GM21619 (cell line): ENCODE data around the gene CERS3.
"Not testable (repeated sequence)": the region's sequence is repeated elsewhere in the genome, so short reads cannot be mapped to it uniquely, and the experiment has no call there.

Source experiments
- ATAC-seq: cut with Tn5 transposase; IDR thresholded peaks from one replicate; pipeline ENCODE4 v1.9.1; 2021; ENCODE audit not compliant: unreplicated experiment

CERS3 gene

GRCh38 chr15:100468285-100468684 is 60.5 kb downstream of the CERS3 start:
- ATAC-seq, result no peak

GRCh38 chr15:100466073-100466472 is 62.7 kb downstream of the CERS3 start:
- ATAC-seq, result no peak

DNA sequence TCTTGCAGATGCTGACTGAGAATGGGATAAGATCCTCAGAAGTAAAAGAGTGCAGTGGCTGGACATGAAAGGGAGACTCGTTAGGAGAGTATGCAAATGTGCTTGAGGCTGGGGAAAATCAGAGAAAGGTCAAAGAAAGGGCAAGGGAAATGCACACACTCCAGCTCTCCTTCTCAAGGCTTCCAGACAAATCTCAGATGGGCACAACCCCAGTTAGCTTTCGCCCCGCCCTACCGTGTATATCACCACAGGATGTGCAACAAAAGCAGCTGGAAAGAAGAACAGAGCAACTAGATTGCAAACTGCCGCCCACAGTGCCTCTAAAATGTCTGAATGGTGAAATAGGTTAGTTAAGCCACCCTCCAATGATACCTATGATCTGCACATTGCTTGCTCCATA is 63.9 kb downstream of the CERS3 start:
- no peak for ATAC-seq

- ATAC-seq, result no peak
Measured at GRCh38 chr15:100464256-100464655, 64.5 kb downstream of the CERS3 start.

GRCh38 chr15:100463515-100463914 is 65.2 kb downstream of the CERS3 start:
- ATAC-seq, result no peak

DNA sequence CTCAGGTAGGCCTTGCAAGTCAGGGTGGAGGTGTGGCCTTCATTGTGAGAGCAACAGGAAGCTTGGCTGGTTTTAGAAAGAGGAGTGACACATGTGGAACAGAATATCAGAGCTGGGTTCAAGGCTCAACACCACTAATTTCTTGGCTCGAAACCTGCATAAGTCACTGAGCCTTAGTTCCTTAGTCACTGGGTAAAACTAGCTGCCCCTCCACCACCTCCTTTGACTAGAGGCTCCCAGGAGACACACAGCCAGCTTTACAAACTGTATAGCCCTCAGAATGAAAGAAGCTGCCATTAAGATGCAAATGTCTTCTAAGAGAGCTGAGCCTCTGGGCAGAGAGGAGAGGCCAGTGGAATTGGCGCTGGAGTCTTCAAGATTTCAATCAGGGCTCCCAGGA is 67.7 kb downstream of the CERS3 start:
- peak; percentile 84 for ATAC-seq

- no peak for ATAC-seq
Measured at GRCh38 chr15:100457201-100457600, 71.5 kb downstream of the CERS3 start.

DNA sequence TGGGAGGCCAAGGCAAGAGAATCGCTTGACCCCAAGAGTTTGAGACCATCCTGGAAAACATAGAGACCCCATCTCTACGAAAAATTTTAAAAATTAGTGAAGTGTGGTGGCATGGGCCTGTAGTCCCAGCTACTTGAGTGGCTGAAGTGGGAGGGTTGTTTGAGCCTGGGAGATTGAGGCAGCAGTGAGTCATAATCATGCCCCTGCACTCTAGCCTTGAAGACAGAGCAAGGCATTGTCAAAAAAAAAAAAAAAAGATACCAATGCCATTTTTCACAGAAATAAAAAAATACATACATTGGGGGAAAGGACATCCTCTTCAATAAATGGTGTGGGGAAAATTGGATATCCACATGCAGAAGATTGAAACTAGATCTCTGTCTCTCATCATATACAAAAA is 74.6 kb downstream of the CERS3 start:
- ATAC-seq, result no peak

GRCh38 chr15:100448481-100448880 is 80.3 kb downstream of the CERS3 start:
- no peak for ATAC-seq

DNA sequence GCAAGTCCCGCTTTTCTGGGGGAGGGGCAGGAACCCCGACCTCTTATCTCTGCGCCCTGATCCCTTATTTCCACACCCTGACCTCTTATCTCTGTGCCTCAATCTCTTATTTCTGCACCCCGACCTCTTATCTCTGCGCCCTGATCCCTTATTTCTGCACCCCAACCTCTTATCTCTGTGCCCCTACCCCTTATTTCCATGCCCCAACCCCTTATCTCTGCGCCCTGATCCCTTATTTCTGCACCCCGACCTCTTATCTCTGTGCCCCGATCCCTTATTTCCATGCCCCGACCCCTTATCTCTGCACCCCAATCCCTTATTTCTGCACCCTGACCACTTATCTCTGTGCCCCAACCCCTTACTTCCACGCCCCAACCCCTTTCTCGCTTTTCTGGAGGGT is 87.7 kb downstream of the CERS3 start:
- ATAC-seq, result not testable (repeated sequence)

- ATAC-seq, result no peak
Measured at GRCh38 chr15:100439514-100439913, 89.2 kb downstream of the CERS3 start.

GRCh38 chr15:100438570-100438969 is 90.2 kb downstream of the CERS3 start:
- ATAC-seq, result no peak

DNA sequence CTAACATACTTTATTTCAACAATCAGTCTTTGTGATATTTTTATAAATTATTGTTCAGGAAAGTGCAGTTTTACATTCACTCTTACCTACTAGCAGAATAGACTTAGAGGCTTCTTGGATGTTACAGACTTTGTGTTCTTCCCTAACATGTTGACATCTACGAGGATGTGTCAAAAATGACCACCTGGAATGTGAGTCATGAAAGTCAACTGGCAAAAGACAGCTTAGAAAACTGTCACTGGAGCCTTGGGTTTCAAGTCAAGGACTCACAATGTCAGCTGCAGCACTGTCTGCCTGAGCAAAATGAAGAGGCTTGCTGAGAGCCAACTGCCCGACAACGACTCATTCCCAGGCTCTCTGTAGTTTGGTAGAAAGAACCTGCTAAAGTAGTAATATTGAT is 91.5 kb downstream of the CERS3 start:
- ATAC-seq, result no peak

GRCh38 chr15:100434561-100434960 is 94.2 kb downstream of the CERS3 start:
- no peak for ATAC-seq

DNA sequence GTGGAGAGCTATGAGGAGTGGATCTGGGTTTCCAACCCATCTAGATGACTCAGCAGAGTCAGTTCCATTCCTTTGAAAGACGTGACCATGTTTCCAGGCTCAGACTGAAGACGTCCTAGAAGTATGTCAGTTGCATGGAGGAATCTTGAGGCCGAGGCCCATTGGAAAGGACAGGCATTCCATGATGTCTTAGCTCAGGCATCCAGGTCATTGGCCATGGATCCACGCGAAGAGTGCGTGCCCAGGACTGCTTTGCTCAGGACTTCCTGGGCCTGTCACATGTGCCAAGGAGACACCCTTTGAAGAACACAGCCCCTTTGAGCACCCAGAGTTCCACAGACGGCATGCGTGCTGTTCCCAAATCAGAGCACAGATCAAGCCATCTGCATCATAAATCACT is 94.7 kb downstream of the CERS3 start:
- ATAC-seq, result no peak

- ATAC-seq, result no peak
Measured at GRCh38 chr15:100433304-100433703, 95.4 kb downstream of the CERS3 start.

DNA sequence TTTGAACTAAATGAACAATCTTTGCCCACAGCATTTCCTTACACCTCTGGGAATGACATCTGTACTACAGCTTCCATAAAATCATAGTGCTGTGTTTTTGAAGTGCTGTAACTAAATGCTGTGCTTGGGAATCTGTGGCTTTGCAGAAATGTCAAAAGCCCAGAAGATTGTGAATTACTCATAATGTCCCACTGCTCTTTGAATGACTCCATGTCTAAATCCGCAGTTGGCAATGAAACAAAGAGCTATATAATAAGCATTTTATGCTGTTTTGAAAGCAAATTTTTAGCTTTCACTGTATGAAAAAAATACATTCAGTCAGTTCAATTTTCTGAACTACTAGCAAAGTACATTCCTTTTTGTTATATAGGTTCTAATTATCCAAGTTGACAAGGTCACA is 98.3 kb downstream of the CERS3 start:
- no peak for ATAC-seq

DNA sequence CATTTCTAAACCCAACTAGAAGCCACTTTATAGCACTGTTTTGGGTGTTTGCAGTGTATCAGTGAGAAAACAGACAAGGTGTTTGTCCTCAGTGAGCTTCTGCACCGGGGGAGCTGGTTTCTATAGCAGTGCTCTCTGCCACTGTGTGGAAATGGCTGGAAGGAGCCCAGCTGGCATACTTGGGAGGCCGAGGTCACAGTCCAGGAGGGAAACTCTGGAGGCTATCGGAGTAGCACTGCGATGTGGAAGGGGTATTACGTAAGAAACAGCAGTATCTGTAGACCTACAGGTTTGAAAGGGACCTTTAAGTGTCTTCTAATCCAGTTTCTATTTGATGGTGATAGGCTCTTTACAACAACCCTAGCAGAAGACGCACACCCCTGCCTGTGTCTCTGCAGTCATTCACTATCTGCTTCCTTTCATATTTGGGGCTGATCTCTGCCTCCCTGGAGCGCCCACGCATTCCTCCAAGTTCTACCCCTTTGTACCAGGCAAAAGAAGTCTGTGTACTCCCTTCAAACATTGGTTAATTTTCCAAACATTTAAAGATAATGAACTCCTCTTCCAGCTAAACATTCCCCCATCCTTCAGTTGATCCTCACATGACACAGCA is 99.5 kb downstream of the CERS3 start:
- ATAC-seq, result no peak

DNA sequence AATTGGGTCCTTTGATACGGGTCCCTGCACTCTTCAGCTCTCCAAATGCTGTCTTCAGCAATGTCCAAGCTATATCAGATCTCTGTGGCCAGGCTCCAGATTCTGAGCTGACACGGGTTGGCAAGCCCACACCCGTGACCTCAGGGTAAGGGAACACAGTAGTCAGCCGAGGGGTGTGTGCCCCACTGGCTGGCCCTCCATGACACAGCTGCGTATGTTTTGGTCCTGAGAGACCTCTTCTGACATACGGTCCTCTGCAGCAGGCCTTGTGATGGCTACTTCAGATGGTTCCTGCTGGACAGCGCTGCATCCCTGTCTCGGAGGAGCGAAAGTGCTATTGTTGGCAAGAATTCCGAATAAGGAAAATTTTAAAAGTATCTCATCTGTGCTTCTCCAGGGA is 101.8 kb downstream of the CERS3 start:
- no peak for ATAC-seq

DNA sequence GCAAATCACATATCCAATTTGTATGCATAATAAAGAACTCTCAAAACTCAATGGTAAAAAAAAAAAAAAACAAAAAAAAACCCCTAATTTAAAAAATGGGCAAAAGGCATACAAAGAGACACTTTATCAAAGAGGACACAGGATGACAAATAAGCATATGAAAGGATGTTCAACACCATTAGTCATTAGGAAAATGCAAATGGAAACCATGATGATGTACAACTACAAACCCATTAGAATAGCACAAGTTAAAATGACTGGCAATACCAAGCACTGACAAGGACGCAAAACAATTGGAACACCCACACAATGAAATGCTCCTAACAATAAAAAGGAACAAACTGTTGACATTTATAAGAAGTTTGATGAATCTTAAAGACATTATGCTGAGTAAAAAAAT is 123.6 kb downstream of the CERS3 start:
- no peak for ATAC-seq

DNA sequence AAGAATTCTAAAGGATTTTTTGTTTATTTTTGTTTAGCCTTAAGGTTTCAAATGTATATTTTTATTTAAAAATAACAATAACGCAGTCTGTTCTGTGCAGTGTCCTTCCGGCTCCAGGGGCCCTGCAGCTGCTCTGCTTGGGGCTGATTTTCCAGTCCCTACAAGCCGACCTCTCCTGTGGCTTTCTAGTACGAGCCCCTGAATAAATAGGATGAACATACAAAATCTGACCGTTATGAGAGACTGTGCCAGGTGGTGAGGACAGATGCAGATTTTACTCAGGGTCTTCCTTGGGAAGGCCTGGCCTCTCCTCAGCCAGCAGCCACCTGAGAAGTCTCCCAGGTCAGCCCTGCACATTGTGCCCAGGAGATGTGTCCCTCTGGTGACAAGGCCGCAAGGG is 127.8 kb downstream of the CERS3 start:
- ATAC-seq, result no peak

DNA sequence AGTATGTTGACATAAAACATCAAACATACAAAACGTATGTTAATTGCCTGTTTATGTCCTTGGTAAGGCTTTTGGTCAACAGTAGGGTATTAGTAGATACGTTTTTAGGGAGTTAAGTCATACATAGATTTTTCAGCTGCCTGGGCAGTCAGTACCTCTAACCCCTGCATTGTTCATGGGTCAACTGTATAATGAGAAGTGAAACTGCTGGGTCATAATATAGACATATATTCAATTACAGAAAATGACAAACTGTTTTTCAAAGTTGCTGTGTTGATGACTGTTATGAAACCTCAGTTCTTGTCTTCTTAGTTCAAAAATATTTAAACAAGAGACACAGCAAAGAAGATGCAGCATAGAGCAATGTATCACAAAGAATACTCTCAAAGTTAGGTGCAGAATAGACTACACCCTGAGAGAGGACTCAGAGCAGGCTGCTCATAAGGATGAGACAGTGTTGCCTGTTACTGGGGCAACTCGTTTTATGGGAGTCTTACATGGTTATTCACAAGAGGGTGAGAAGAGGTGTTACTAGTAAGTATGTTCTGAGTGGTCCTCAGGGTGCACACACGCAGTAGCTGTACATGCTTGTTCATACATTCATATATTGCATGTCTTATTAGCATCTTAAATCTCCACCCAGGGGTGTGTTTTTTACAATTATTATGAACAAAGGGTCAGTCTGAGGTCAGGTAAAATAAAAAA is 133.9 kb downstream of the CERS3 start:
- no peak for ATAC-seq

GRCh38 chr15:100393008-100393407 is 135.7 kb downstream of the CERS3 start:
- ATAC-seq, result no peak
